ENCODE measurements around the gene BBS9. TPM values are rescaled to one million over a fixed set of nuclear protein-coding genes. Genes with fewer than 3 reads are reported as not detected.

The BBS9 gene
- total RNA-seq, 2 experiments from 2014 or later, result 9.2 to 9.5 TPM

GRCh38 chr7:33649476-33650441 is 520.4 kb downstream of the BBS9 start:
- Mint-ChIP-seq H3K36me3 (peaks cover 6% of the 10 kb centered on the region), H3K4me3 (no peak overlapping the region), H3K27me3 (no peaks in the 10 kb centered on the region), H3K9me3 (no peaks in the 10 kb centered on the region), H3K27ac (no peak overlapping the region), H3K4me1 (ENCODE audit: low read depth) (no peaks in the 10 kb centered on the region)
- CTCF ChIA-PET, result no interaction called here
- DNase-seq, result no peak
- intact Hi-C loops (cut with micrococcal nuclease), result no loop called here
- POLR2A ChIA-PET, result no interaction called here

DNA sequence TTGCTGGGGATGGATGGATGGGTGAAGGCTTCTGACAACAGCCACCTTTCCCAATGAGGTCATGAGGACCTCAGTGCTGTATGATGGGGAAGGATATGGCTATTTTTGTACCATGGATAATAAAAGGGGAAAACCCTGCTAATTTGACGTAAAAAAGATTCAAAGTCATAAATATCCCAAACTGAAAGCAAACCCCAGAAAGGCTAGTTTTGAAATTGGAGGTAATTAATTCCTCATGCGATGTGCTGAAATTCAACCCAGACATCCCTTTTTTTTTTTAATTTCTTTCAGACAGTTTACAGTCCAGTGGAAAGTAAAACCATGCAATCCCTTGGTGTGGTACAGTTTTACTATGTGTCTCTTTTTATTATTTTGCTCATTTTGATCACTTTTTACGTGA is 521.5 kb downstream of the BBS9 start:
- Mint-ChIP-seq H3K4me1 (ENCODE audit: low read depth) (no peaks in the 10 kb centered on the region), H3K36me3 (peaks cover 6% of the 10 kb centered on the region), H3K27me3 (no peaks in the 10 kb centered on the region), H3K4me3 (no peak overlapping the region), H3K27ac (no peak overlapping the region), H3K9me3 (no peaks in the 10 kb centered on the region)
- intact Hi-C loops (cut with micrococcal nuclease), result no loop called here
- no peak for DNase-seq
- ChIA-PET CTCF (no interaction called here), POLR2A (no interaction called here)

- Mint-ChIP-seq H3K27me3 (no peaks in the 10 kb centered on the region), H3K4me3 (no peak overlapping the region), H3K9me3 (no peaks in the 10 kb centered on the region), H3K36me3 (peaks cover 1% of the 10 kb centered on the region), H3K27ac (no peak overlapping the region), H3K4me1 (ENCODE audit: low read depth) (no peaks in the 10 kb centered on the region)
- CTCF ChIA-PET, result no interaction called here
- no peak for DNase-seq
- intact Hi-C loops (cut with micrococcal nuclease), result no loop called here
- POLR2A ChIA-PET, result no interaction called here
Measured at GRCh38 chr7:33651998-33652515, 522.7 kb downstream of the BBS9 start.

GRCh38 chr7:33654676-33655075 is 525.3 kb downstream of the BBS9 start:
- H3K4me3 Mint-ChIP-seq, result no peak overlapping the region
- ChIA-PET POLR2A (no interaction called here), CTCF (no interaction called here)
- no peak overlapping the region for H3K27ac Mint-ChIP-seq
- no peaks in the 10 kb centered on the region for H3K9me3 Mint-ChIP-seq
- DNase-seq, result no peak
- H3K27me3 Mint-ChIP-seq, result no peaks in the 10 kb centered on the region
- H3K36me3 Mint-ChIP-seq, result peaks cover 1% of the 10 kb centered on the region
- intact Hi-C loops (cut with micrococcal nuclease), result no loop called here
- H3K4me1 Mint-ChIP-seq (ENCODE audit: low read depth), result no peaks in the 10 kb centered on the region

Other genes starting within 250 kb of the BBS9 start
- gene KBTBD2, start 237.8 kb upstream of the BBS9 start, total RNA-seq, result 10 to 100 TPM; 25.0 to 27.6 TPM
- under 1 TPM; 0.78 to 0.94 TPM for gene FKBP9, start 172.1 kb upstream of the BBS9 start, total RNA-seq
- 10 to 100 TPM; 38.5 to 42.8 TPM for gene NT5C3A, start 66.8 kb upstream of the BBS9 start, total RNA-seq
- gene RP9, start 20.2 kb upstream of the BBS9 start, total RNA-seq, result 10 to 100 TPM; 11.6 to 14.0 TPM

Data from activated CD4-positive, alpha-beta memory T cell treated with anti-CD3 and anti-CD28 coated beads for 36 hours (primary cell).